GM13977 (cell line): ENCODE data around the gene KCNH6.

Source experiments
- DNase-seq: peaks from one replicate; pipeline ENCODE4 v3.0.0; 2012; ENCODE audit warnings: low spot score
- CTCF ChIP-seq: IDR thresholded peaks from 2 replicates; pipeline ENCODE4 v1.5.1; 2012; ENCODE audit warnings: mild to moderate bottlenecking, control low read depth; ENCODE audit not compliant: insufficient read depth; ENCODE audit errors: extremely low read depth, missing control alignments
- in situ Hi-C: fragments of 300-500 bp; cut with MboI; formaldehyde crosslinking; loops from one replicate; pipeline ENCODE4 v1.12.0; 2022; ENCODE audit warnings: low sequenced_read_pairs, low pct_unique_long_range_greater_than_20kb, mixed read lengths, inconsistent platforms; ENCODE audit not compliant: unreplicated experiment

Gene KCNH6

GRCh38 chr17:63515426-63515825 is 7.7 kb upstream of the KCNH6 start:
- no peak for DNase-seq
- in situ Hi-C loops: no loop called here
- no peak for TF ChIP-seq CTCF

GRCh38 chr17:63516910-63517824 is 6.0 kb upstream of the KCNH6 start:
- no peak for DNase-seq
- no peak for TF ChIP-seq CTCF
- in situ Hi-C loops: no loop called here

- TF ChIP-seq CTCF: no peak
- in situ Hi-C loops: no loop called here
- no peak for DNase-seq
Observed at GRCh38 chr17:63517825-63518534, 5.2 kb upstream of the KCNH6 start.

GRCh38 chr17:63519116-63519881 is 3.9 kb upstream of the KCNH6 start:
- DNase-seq: no peak
- in situ Hi-C loops: no loop called here
- no peak for TF ChIP-seq CTCF

GRCh38 chr17:63519972-63520882 is 2.9 kb upstream of the KCNH6 start:
- in situ Hi-C loops: no loop called here
- no peak for TF ChIP-seq CTCF

More at GRCh38 chr17:63519972-63520882, 2.9 kb upstream of the KCNH6 start:
- no peak for DNase-seq
